Stimulated activated CD4-positive, alpha-beta T cell treated with anti-CD3 and anti-CD28 coated beads, TNF-alpha, amount 100 ng/mL, for 24 hours (primary cell): ENCODE results near the gene EBF4.
"Not testable (repeated sequence)": the region's sequence is repeated elsewhere in the genome, so short reads cannot be mapped to it uniquely, and the experiment has no call there.

Experiments
- DNase-seq, 3 experiments: peaks; one replicate each; pipeline ENCODE4 v3.0.0-alpha.2; 2020; ENCODE audit warnings: low read depth in 3 of 3

The EBF4 gene

GRCh38 chr20:2671977-2672376 is 20.6 kb upstream of the EBF4 start:
- DNase-seq = no peak

DNA sequence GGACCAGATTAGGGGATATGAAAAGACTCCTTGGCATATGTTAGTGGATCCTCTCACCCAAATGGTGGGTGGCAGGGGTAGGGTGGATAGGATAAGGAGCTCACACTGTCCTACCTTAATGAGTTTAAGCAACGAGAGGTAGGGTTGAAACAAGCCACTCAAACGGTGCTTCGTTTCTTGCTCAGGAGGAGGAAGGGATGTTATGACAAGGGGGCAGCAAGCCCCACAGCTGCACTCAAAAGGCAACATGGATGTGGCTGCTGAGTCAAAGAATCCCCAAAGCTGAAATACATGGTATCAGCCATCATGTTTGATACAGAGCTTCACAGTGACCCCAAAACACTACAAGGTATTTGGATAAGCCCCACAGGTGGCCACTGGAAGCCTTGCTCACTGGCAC is 20.1 kb upstream of the EBF4 start:
- DNase-seq = no peak

DNA sequence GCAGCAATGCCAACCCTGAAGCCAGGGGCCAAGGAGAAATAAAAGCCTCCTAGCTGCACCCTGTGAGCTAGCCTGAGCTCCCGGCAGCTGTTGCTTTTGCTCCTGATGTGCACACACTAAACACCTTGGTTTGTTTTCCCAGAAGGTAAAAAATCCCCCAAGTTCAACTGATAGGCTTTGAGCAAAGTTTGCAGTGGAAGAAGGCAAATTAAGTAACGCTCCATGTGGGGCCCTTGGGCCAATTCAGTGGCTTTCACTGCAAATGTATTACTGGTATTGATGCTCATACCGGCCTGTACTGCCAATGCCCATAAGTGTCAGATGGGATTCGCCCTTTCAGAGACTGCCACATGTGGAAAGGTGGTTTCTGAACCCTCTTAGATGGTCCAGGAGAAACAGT is 19.1 kb upstream of the EBF4 start:
- no peak for DNase-seq

- DNase-seq = no peak
Measured at GRCh38 chr20:2680046-2680445, 12.5 kb upstream of the EBF4 start.

DNA sequence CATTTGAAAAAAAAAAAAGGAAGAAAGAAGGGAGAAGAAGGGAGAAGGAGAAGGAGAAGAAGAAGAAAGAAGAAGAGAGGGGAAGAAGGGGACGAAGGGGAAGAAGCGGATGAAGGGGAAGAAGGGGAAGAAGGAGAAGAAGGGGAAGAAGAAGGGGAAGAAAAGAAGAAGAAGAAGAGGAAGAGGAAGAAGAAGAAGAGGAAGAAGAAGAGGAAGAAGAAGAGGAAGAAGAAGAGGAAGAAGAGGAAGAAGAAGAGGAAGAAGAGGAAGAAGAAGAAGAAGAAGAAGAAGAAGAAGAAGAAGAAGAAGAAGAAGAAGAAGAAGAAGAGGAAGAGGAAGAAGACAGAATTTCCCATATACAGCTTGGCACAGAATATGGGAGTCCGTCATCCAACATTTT is 10.5 kb upstream of the EBF4 start:
- not testable (repeated sequence) for DNase-seq

DNA sequence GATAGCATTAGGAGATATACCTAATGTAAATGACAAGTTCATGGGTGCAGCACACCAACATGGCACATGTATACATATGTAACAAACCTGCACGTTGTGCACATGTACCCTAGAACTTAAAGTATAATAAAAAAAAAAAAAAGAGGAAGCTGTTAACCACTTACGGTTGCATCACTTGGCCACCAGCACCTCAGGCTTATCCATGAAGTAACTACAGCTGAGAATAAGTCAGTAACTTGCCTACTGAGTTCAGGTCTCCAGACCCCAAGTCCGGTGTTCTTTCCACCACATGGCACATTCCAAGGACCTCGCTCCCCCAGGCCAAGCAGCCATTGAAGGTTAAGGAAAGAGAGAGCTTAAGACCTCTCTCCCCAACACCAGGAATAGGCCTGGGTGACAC is 7.8 kb upstream of the EBF4 start:
- not testable (repeated sequence) for DNase-seq

DNA sequence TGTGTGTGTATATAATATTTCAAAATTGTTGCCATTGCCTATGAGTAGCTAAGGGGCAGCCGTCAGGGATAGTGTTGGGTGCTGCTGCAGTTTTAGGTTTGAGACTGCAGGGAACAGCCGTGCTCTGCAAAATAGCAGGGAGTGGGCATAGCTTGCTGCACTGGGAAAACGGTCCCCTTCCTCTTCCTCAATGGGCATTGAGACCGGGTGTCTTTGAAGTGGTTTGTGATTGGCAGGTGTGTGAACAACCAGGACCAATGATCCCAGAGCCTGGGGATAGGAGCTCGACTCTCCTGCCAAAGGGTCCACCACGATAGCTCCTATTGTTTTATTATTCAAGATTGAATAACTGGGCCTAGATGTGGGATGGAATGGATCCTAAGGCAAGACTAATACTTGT is 5.1 kb upstream of the EBF4 start:
- no peak for DNase-seq

- peak; percentile 42 to 76 (median 57) for DNase-seq
Measured at GRCh38 chr20:2688041-2688591, 4.5 kb upstream of the EBF4 start.

- no peak for DNase-seq
Measured at GRCh38 chr20:2690213-2690612, 2.4 kb upstream of the EBF4 start.

DNA sequence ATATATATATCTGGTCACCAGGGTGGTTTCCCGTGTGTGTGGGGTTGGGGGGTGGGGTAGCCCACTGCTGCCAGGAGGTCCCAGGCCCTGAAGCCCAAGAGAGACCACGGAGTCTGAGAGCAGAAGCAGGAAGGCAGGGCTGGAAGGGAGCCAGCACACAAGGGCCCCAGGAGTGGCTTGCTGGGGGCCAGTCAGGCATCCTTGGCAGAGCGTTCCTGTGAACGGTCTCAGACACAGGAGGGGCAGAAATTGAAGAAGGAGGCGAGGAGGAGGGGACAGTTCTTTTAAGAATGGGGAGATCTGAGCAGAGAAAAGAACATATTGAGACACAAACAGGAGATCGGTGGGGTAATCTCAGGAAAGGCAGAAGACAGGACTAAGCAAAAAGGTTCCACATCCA is 1.9 kb upstream of the EBF4 start:
- DNase-seq = no peak

- no peak for DNase-seq
Measured at GRCh38 chr20:2691127-2691526, 1.5 kb upstream of the EBF4 start.

DNA sequence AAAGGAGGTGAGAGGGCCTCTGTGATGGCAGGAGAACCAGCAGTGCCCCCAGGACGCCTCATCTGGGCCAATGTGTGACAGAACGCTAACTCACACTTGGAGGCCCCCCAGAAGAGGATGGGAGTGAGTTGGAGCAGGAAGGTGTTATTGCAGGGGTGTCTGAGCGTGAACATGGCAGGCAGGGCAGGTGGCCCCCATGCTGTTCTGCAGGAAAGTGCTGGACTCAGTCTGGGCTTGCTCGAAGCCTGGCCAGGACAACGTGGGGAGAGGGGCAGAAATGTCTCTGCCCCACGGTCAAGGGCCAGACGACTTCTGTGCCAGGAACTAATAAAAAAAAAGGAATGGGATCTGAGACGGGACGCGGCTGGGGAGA is 931 bp upstream of the EBF4 start:
- DNase-seq = no peak

DNA sequence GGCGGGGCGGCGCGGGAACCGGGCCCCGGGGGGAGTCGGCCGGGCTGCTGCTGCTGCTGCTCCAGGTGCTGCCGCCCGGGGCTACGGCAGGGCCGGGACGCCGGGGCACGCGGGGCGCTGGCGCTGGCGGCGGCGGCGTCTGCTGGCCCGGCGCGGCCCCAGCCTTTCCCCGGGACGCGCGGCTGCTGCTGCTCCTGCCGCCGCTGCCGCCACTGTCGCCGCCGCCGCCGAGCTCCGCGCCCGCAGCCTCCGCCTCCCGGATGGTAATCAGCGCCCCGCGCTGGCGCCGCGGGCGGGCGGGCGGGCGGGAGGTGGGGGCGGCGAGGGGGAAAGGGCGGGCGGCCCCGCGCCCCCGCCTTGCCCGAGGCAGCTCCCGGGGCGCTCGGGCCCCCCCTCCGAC is 306 bp downstream of the EBF4 start:
- no peak for DNase-seq

- DNase-seq = peak in 2 of 3 experiments; percentile 11 to 53
Measured at GRCh38 chr20:2693286-2694007, 867 bp downstream of the EBF4 start.

GRCh38 chr20:2694008-2694471 is 1.5 kb downstream of the EBF4 start:
- DNase-seq = no peak

DNA sequence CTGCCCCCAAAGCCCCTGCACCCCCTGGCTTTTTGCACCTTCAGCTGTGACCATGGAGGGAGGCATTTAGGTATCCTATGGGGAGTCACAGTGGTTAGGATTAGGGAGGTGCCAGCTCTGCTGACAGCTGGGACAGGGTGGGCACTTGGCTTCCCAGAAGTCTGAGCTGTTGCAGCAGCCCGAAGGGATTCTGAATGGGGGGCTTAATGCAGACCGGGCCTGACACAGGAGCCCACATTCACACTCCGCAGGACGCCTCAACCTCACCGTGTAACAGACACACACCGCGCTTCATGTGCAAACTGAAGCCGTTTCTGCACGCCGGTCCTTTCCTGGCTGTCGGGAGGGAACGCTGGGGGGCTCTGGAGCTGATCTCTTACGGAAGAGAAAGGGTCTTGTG is 1.9 kb downstream of the EBF4 start:
- no peak for DNase-seq

- no peak for DNase-seq
Measured at GRCh38 chr20:2695206-2695983, 2.8 kb downstream of the EBF4 start.

DNA sequence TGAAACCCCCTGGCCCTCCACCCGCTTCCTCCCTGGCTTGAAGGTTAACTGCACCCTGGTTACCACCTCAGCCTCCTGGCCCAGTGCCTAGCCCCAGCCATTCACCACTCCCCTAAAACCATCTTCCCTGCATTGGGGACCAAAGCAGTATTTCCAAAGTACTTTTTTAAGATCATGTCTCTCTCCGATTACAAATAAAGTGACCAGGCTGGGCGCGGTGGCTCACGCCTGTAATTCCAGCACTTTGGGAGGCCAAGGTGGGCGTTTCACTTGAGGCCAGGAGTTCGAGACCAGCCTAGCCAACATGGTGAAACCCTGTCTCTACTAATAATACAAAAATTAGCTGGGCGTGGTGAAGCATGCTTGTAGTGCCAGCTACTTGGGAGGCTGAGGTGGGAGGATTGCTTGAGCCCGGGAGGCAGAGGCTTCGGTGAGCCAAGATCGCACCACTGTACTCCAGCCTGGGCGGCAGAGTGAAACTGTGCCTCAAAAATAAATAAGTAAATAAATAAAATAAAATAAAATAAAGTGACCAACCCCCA is 3.5 kb downstream of the EBF4 start:
- DNase-seq = not testable (repeated sequence)

DNA sequence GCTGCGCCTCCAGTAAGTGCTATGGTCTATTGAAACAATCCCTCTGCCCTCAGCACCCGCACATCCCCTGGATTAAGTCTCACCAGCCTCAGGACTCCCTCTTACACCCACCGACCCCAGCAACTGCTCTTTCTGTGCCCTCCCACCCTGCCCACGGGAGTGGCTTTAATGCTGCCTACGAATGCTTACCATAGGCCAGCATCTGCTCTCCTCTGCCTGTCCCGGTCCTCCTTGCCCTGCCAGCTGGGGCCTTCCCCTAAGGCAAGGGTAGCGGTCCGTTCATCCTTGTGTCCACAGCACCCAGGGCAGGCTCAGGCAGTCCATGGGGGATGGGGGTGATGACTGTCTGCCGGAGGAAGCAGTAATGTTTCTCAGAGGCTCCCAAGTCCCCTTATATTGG is 4.1 kb downstream of the EBF4 start:
- DNase-seq = no peak

DNA sequence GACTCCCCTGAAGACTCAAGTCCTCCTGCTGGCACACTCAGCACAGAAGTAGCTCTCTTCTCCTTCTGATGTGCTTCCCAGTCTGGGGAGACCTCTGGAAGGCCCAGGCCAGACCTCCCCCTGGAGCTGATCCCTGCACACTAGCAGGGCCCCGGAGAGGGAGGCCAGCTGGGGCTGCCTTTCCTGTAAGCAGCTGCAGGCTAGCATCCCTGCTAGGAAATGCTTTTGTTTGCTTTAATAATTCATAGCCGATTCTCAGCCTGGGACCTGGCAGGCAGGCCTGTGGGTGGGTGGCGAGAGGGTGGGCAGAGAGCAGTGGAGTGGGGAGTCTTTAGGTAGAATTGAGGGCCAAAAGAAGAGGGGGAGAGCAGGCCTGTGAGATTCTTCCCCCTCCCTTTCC is 5.2 kb downstream of the EBF4 start:
- no peak for DNase-seq

DNA sequence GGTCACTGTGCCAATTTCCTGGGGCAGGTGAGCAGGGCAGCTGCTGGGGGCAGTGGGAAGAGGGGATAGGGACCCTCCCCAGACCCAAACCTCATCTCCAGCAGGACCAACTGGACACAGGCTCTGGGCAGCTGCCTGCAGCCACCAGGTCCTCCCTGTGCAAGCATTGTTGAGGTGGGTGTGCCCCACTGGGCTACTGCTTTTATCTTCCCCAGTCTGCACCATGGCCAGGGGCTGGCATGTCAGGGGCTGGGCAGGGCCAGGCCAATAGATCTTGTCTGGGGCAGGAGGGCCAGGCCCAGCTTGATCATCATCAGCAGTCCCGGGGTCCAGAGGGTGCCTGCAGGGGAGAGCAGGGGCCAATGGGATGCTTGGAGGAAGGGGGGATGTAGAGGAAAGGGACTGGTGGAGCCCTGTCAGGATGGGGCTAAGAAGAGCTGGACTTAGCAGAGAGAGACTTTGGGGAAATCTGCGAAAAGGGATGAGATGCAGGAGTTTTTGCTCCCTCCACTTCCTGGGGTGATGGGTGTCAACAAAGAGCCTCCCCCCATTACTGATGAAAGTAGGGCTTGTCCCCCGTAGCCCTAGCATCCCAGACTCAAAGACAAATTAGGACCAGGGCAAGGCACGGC is 5.7 kb downstream of the EBF4 start:
- no peak for DNase-seq

- DNase-seq = no peak
Measured at GRCh38 chr20:2698912-2699311, 6.3 kb downstream of the EBF4 start.
